ENCODE data around the gene DDO.

DDO gene

GRCh38 chr6:110358553-110359160 lies 56.7 kb downstream of the DDO start:
- Histone ChIP-seq H3K4me3 (ENCODE audit: insufficient read depth, low read depth, low read length) (peak overlapping the region; percentile 44), H3K36me3 (ENCODE audit: control insufficient read depth, insufficient read depth, low read length) (no peaks in the 10 kb centered on the region), H3K9me3 (ENCODE audit: control insufficient read depth, low read length) (no peaks in the 10 kb centered on the region), H3K4me1 (ENCODE audit: control insufficient read depth, insufficient read depth, low read length) (peaks cover 33% of the 10 kb centered on the region), H3K27me3 (ENCODE audit: control insufficient read depth, insufficient read depth, low read length, poor library complexity, severe bottlenecking) (peaks cover 31% of the 10 kb centered on the region), H3K27ac (ENCODE audit: insufficient read depth, low read depth, low read length, poor library complexity, severe bottlenecking) (no peak overlapping the region)
- 50 to 57% methylated on average over 12 of the region's 13 CpGs for WGBS, 2 experiments

GRCh38 chr6:110357664-110358552 lies 57.5 kb downstream of the DDO start, which contains the start of gene METTL24:
TSS of gene METTL24 (minus strand) at chr6:110358349. CDS start at chr6:110358272, 77 bp downstream.
- H3K36me3 ChIP-seq (ENCODE audit: control insufficient read depth, insufficient read depth, low read length) = no peaks in the 10 kb centered on the region
- no peak within 1 kb of the TSS for H3K27ac ChIP-seq (ENCODE audit: insufficient read depth, low read depth, low read length, poor library complexity, severe bottlenecking)
- H3K4me1 ChIP-seq (ENCODE audit: control insufficient read depth, insufficient read depth, low read length) = peaks cover 39% of the 10 kb centered on the region
- H3K4me3 ChIP-seq (ENCODE audit: insufficient read depth, low read depth, low read length) = peak within 1 kb of the TSS; percentile 44
- 2% methylated on average over 107 of the region's 107 CpGs for whole genome bisulfite sequencing, 2 experiments
- peaks cover 31% of the 10 kb centered on the region for H3K27me3 ChIP-seq (ENCODE audit: control insufficient read depth, insufficient read depth, low read length, poor library complexity, severe bottlenecking)
- no peaks in the 10 kb centered on the region for H3K9me3 ChIP-seq (ENCODE audit: control insufficient read depth, low read length)

- Histone ChIP-seq H3K4me3 (ENCODE audit: insufficient read depth, low read depth, low read length) (peak overlapping the region; percentile 42), H3K4me1 (ENCODE audit: control insufficient read depth, insufficient read depth, low read length) (peaks cover 44% of the 10 kb centered on the region), H3K27me3 (ENCODE audit: control insufficient read depth, insufficient read depth, low read length, poor library complexity, severe bottlenecking) (peaks cover 31% of the 10 kb centered on the region), H3K27ac (ENCODE audit: insufficient read depth, low read depth, low read length, poor library complexity, severe bottlenecking) (no peak overlapping the region), H3K9me3 (ENCODE audit: control insufficient read depth, low read length) (no peaks in the 10 kb centered on the region), H3K36me3 (ENCODE audit: control insufficient read depth, insufficient read depth, low read length) (no peaks in the 10 kb centered on the region)
- WGBS, 2 experiments = 62 to 63% methylated on average over 14 of the region's 14 CpGs
Observed at GRCh38 chr6:110357298-110357663, 58.1 kb downstream of the DDO start.

GRCh38 chr6:110356778-110357177 lies 58.6 kb downstream of the DDO start:
- H3K27me3 ChIP-seq (ENCODE audit: control insufficient read depth, insufficient read depth, low read length, poor library complexity, severe bottlenecking) = peaks cover 31% of the 10 kb centered on the region
- H3K9me3 ChIP-seq (ENCODE audit: control insufficient read depth, low read length) = no peaks in the 10 kb centered on the region
- peaks cover 49% of the 10 kb centered on the region for H3K4me1 ChIP-seq (ENCODE audit: control insufficient read depth, insufficient read depth, low read length)
- no peaks in the 10 kb centered on the region for H3K36me3 ChIP-seq (ENCODE audit: control insufficient read depth, insufficient read depth, low read length)
- WGBS, 2 experiments = 85 to 87% methylated on average over 15 of the region's 15 CpGs
- H3K27ac ChIP-seq (ENCODE audit: insufficient read depth, low read depth, low read length, poor library complexity, severe bottlenecking) = no peak overlapping the region
- H3K4me3 ChIP-seq (ENCODE audit: insufficient read depth, low read depth, low read length) = peak overlapping the region; percentile 42

GRCh38 chr6:110355727-110356126 lies 59.6 kb downstream of the DDO start:
- no peaks in the 10 kb centered on the region for H3K9me3 ChIP-seq (ENCODE audit: control insufficient read depth, low read length)
- peaks cover 31% of the 10 kb centered on the region for H3K27me3 ChIP-seq (ENCODE audit: control insufficient read depth, insufficient read depth, low read length, poor library complexity, severe bottlenecking)
- H3K36me3 ChIP-seq (ENCODE audit: control insufficient read depth, insufficient read depth, low read length) = no peaks in the 10 kb centered on the region
- WGBS, 2 experiments = 21 to 25% methylated on average over 2 of the region's 2 CpGs
- H3K4me3 ChIP-seq (ENCODE audit: insufficient read depth, low read depth, low read length) = no peak overlapping the region
- peak overlapping the region; percentile 64 for H3K27ac ChIP-seq (ENCODE audit: insufficient read depth, low read depth, low read length, poor library complexity, severe bottlenecking)
- peaks cover 50% of the 10 kb centered on the region for H3K4me1 ChIP-seq (ENCODE audit: control insufficient read depth, insufficient read depth, low read length)

- H3K27me3 ChIP-seq (ENCODE audit: control insufficient read depth, insufficient read depth, low read length, poor library complexity, severe bottlenecking) = peaks cover 31% of the 10 kb centered on the region
- H3K9me3 ChIP-seq (ENCODE audit: control insufficient read depth, low read length) = no peaks in the 10 kb centered on the region
- no peaks in the 10 kb centered on the region for H3K36me3 ChIP-seq (ENCODE audit: control insufficient read depth, insufficient read depth, low read length)
- 57 to 58% methylated on average over 2 of the region's 2 CpGs for WGBS, 2 experiments
- peak overlapping the region; percentile 64 for H3K27ac ChIP-seq (ENCODE audit: insufficient read depth, low read depth, low read length, poor library complexity, severe bottlenecking)
- H3K4me1 ChIP-seq (ENCODE audit: control insufficient read depth, insufficient read depth, low read length) = peaks cover 50% of the 10 kb centered on the region
- no peak overlapping the region for H3K4me3 ChIP-seq (ENCODE audit: insufficient read depth, low read depth, low read length)
Observed at GRCh38 chr6:110355022-110355421, 60.4 kb downstream of the DDO start.

- H3K27me3 ChIP-seq (ENCODE audit: control insufficient read depth, insufficient read depth, low read length, poor library complexity, severe bottlenecking) = peaks cover 25% of the 10 kb centered on the region
- H3K4me3 ChIP-seq (ENCODE audit: insufficient read depth, low read depth, low read length) = no peak overlapping the region
- H3K9me3 ChIP-seq (ENCODE audit: control insufficient read depth, low read length) = no peaks in the 10 kb centered on the region
- H3K4me1 ChIP-seq (ENCODE audit: control insufficient read depth, insufficient read depth, low read length) = peaks cover 45% of the 10 kb centered on the region
- H3K36me3 ChIP-seq (ENCODE audit: control insufficient read depth, insufficient read depth, low read length) = no peaks in the 10 kb centered on the region
- 93% methylated on average over 2 of the region's 2 CpGs for WGBS, 2 experiments
- H3K27ac ChIP-seq (ENCODE audit: insufficient read depth, low read depth, low read length, poor library complexity, severe bottlenecking) = no peak overlapping the region
Observed at GRCh38 chr6:110354153-110354552, 61.2 kb downstream of the DDO start.

- Histone ChIP-seq H3K9me3 (ENCODE audit: control insufficient read depth, low read length) (no peaks in the 10 kb centered on the region), H3K27me3 (ENCODE audit: control insufficient read depth, insufficient read depth, low read length, poor library complexity, severe bottlenecking) (peaks cover 20% of the 10 kb centered on the region), H3K4me1 (ENCODE audit: control insufficient read depth, insufficient read depth, low read length) (peaks cover 38% of the 10 kb centered on the region), H3K27ac (ENCODE audit: insufficient read depth, low read depth, low read length, poor library complexity, severe bottlenecking) (peak overlapping the region; percentile 78), H3K36me3 (ENCODE audit: control insufficient read depth, insufficient read depth, low read length) (no peaks in the 10 kb centered on the region), H3K4me3 (ENCODE audit: insufficient read depth, low read depth, low read length) (no peak overlapping the region)
- 82 to 97% methylated on average over 2 to 3 of the region's 4 CpGs for WGBS, 2 experiments
Observed at GRCh38 chr6:110353457-110354001, 61.8 kb downstream of the DDO start.

- no peak overlapping the region for H3K4me3 ChIP-seq (ENCODE audit: insufficient read depth, low read depth, low read length)
- no peaks in the 10 kb centered on the region for H3K36me3 ChIP-seq (ENCODE audit: control insufficient read depth, insufficient read depth, low read length)
- no peaks in the 10 kb centered on the region for H3K9me3 ChIP-seq (ENCODE audit: control insufficient read depth, low read length)
- 45 to 48% methylated on average over 7 of the region's 7 CpGs for WGBS, 2 experiments
- H3K27ac ChIP-seq (ENCODE audit: insufficient read depth, low read depth, low read length, poor library complexity, severe bottlenecking) = peak overlapping the region; percentile 78
- peaks cover 37% of the 10 kb centered on the region for H3K4me1 ChIP-seq (ENCODE audit: control insufficient read depth, insufficient read depth, low read length)
- H3K27me3 ChIP-seq (ENCODE audit: control insufficient read depth, insufficient read depth, low read length, poor library complexity, severe bottlenecking) = peaks cover 14% of the 10 kb centered on the region
Observed at GRCh38 chr6:110352563-110353262, 62.7 kb downstream of the DDO start.

- Histone ChIP-seq H3K27ac (ENCODE audit: insufficient read depth, low read depth, low read length, poor library complexity, severe bottlenecking) (peak overlapping the region; percentile 78), H3K4me1 (ENCODE audit: control insufficient read depth, insufficient read depth, low read length) (peaks cover 35% of the 10 kb centered on the region), H3K36me3 (ENCODE audit: control insufficient read depth, insufficient read depth, low read length) (no peaks in the 10 kb centered on the region), H3K9me3 (ENCODE audit: control insufficient read depth, low read length) (no peaks in the 10 kb centered on the region), H3K27me3 (ENCODE audit: control insufficient read depth, insufficient read depth, low read length, poor library complexity, severe bottlenecking) (peaks cover 7% of the 10 kb centered on the region), H3K4me3 (ENCODE audit: insufficient read depth, low read depth, low read length) (no peak overlapping the region)
- WGBS, 2 experiments = 73 to 77% methylated on average over 4 of the region's 4 CpGs
Observed at GRCh38 chr6:110351986-110352385, 63.4 kb downstream of the DDO start.

Data from ectodermal cell (in vitro differentiated cells).